HEK293 (cell line): Measurements from ENCODE around the gene ALAD.
A peak's percentile ranks its signal among the peaks of the same experiment; 100 is the strongest.

Experiments
- CTCF ChIA-PET: fragments of 350-600 bp; formaldehyde crosslinking; extraction: SDS; loops from one replicate; lab custom pipeline; 2021; ENCODE audit warnings: antibody characterized with exemption; lab: Yijun Ruan, JAX
- POLR2A ChIA-PET: fragments of 300-600 bp; formaldehyde crosslinking; extraction: SDS; loops from one replicate; lab custom pipeline; 2020; ENCODE audit warnings: antibody characterized with exemption, inconsistent platforms; lab: Yijun Ruan, JAX
- H3K27ac ChIP-seq: fragments of 200-500 bp; sonication (Bioruptor generic); 2 replicates; pipeline ENCODE4 v1.5.1; 2014; ENCODE audit warnings: low read depth, low read length, control low read depth, inconsistent platforms; ENCODE audit errors: extremely low read depth
- H3K36me3 ChIP-seq, 2 experiments: fragments of 200-500 bp in 1 of 2; sonication (Bioruptor generic) in 1 of 2; 1 replicate in 1 of 2; 2 replicates in 1 of 2; pipeline ENCODE4 v1.5.1; 2014 to 2017; ENCODE audit warnings: inconsistent platforms in 2 of 2, low read length in 2 of 2; ENCODE audit not compliant: control insufficient read depth in 2 of 2, insufficient read depth in 1 of 2
- H3K4me1 ChIP-seq: fragments of 200-500 bp; sonication (Bioruptor generic); 2 replicates; pipeline ENCODE4 v1.5.1; 2014; ENCODE audit warnings: mild to moderate bottlenecking, low read length, inconsistent platforms; ENCODE audit not compliant: control insufficient read depth, insufficient read depth
- H3K4me3 ChIP-seq: 2 replicates; pipeline ENCODE4 v1.5.1; 2011; ENCODE audit warnings: low read depth, mild to moderate bottlenecking, control low read depth, low read length, moderate library complexity
- H3K9me3 ChIP-seq: fragments of 200-500 bp; sonication (Bioruptor generic); 2 replicates; pipeline ENCODE4 v1.5.1; 2014; ENCODE audit warnings: low read depth, low read length, inconsistent platforms; ENCODE audit not compliant: control insufficient read depth, insufficient read depth
- CTCF ChIP-seq: fragments of 450-650 bp; formaldehyde crosslinking; IDR thresholded peaks from 2 replicates; pipeline ENCODE4 v1.5.1; 2016; ENCODE audit warnings: missing biosample characterization, missing genetic modification characterization
- HIC1 ChIP-seq: fragments of 450-650 bp; formaldehyde crosslinking; IDR thresholded peaks from 2 replicates; pipeline ENCODE4 v1.5.1; 2016; ENCODE audit warnings: missing biosample characterization, missing genetic modification characterization
- IKZF3 ChIP-seq: fragments of 450-650 bp; IDR thresholded peaks from 2 replicates; pipeline ENCODE4 v1.5.0; 2018; ENCODE audit warnings: missing biosample characterization, mild to moderate bottlenecking, missing genetic modification characterization, moderate library complexity
- KLF8 ChIP-seq: fragments of 450-650 bp; formaldehyde crosslinking; IDR thresholded peaks from 2 replicates; pipeline ENCODE4 v1.5.1; 2016; ENCODE audit warnings: missing biosample characterization, missing genetic modification characterization
- SP3 ChIP-seq: fragments of 450-650 bp; formaldehyde crosslinking; IDR thresholded peaks from 2 replicates; pipeline ENCODE4 v1.5.1; 2016; ENCODE audit warnings: missing biosample characterization, missing genetic modification characterization
- ZBTB1 ChIP-seq: fragments of 450-650 bp; formaldehyde crosslinking; IDR thresholded peaks from 2 replicates; pipeline ENCODE4 v1.5.1; 2016; ENCODE audit warnings: missing biosample characterization, missing genetic modification characterization
- ZBTB11 ChIP-seq: fragments of 450-650 bp; formaldehyde crosslinking; conservative IDR thresholded peaks from 2 replicates; pipeline ENCODE4 v1.5.1; 2016; ENCODE audit warnings: low read depth, missing biosample characterization, missing genetic modification characterization
- ZBTB26 ChIP-seq: fragments of 450-650 bp; formaldehyde crosslinking; optimal IDR thresholded peaks from 2 replicates; pipeline ENCODE3; 2016; ENCODE audit warnings: missing biosample characterization, mild to moderate bottlenecking, missing genetic modification characterization
- ZBTB48 ChIP-seq: fragments of 450-650 bp; formaldehyde crosslinking; IDR thresholded peaks from 2 replicates; pipeline ENCODE4 v1.5.1; 2016; ENCODE audit warnings: missing biosample characterization, missing genetic modification characterization
- ZNF18 ChIP-seq: fragments of 450-650 bp; formaldehyde crosslinking; IDR thresholded peaks from 2 replicates; pipeline ENCODE4 v1.5.1; 2016; ENCODE audit warnings: missing biosample characterization, missing genetic modification characterization
- ZNF2 ChIP-seq: fragments of 450-650 bp; formaldehyde crosslinking; IDR thresholded peaks from 2 replicates; pipeline ENCODE4 v1.5.1; 2016; ENCODE audit warnings: missing biosample characterization, missing genetic modification characterization
- ZNF211 ChIP-seq: fragments of 450-650 bp; formaldehyde crosslinking; IDR thresholded peaks from 2 replicates; pipeline ENCODE4 v1.5.1; 2016; ENCODE audit warnings: low read depth, missing biosample characterization, missing genetic modification characterization
- ZNF24 ChIP-seq: fragments of 450-650 bp; formaldehyde crosslinking; IDR thresholded peaks from 2 replicates; pipeline ENCODE4 v1.5.1; 2016; ENCODE audit warnings: missing biosample characterization, missing genetic modification characterization
- ZNF341 ChIP-seq: fragments of 450-650 bp; formaldehyde crosslinking; IDR thresholded peaks from 2 replicates; pipeline ENCODE4; 2016; ENCODE audit warnings: low read depth, missing biosample characterization, missing genetic modification characterization
- ZNF426 ChIP-seq: fragments of 450-650 bp; formaldehyde crosslinking; IDR thresholded peaks from 2 replicates; pipeline ENCODE4 v1.5.1; 2017; ENCODE audit warnings: missing biosample characterization, missing genetic modification characterization, mild to moderate bottlenecking, inconsistent platforms, moderate library complexity
- ZNF449 ChIP-seq: fragments of 450-650 bp; formaldehyde crosslinking; IDR thresholded peaks from 2 replicates; pipeline ENCODE4 v1.5.1; 2017; ENCODE audit warnings: missing biosample characterization, mild to moderate bottlenecking, missing genetic modification characterization, moderate library complexity
- ZNF513 ChIP-seq: fragments of 450-650 bp; IDR thresholded peaks from 2 replicates; pipeline ENCODE4 v1.5.1; 2018; ENCODE audit warnings: missing biosample characterization, missing genetic modification characterization
- ZNF707 ChIP-seq: fragments of 450-650 bp; formaldehyde crosslinking; IDR thresholded peaks from 2 replicates; pipeline ENCODE4 v1.5.1; 2016; ENCODE audit warnings: missing biosample characterization, missing genetic modification characterization
- ZNF76 ChIP-seq: fragments of 450-650 bp; formaldehyde crosslinking; IDR thresholded peaks from 2 replicates; pipeline ENCODE4; 2016; ENCODE audit warnings: low read depth, missing biosample characterization, missing genetic modification characterization, borderline replicate concordance
- ZSCAN5A ChIP-seq: fragments of 450-650 bp; formaldehyde crosslinking; IDR thresholded peaks from 2 replicates; pipeline ENCODE4 v1.5.1; 2016; ENCODE audit warnings: missing biosample characterization, missing genetic modification characterization

Gene ALAD

GRCh38 chr9:113340011-113340699 is 60.9 kb downstream of the ALAD start, which contains the start of gene WDR31:
Gene WDR31 (minus strand): TSS chr9:113340275. CDS start chr9:113332022, 8,253 bp downstream.
- Histone ChIP-seq H3K4me3 (peak within 1 kb of the TSS; percentile 82), H3K9me3 (no peaks in the 10 kb centered on the region), H3K36me3 (no peaks in the 10 kb centered on the region), H3K27ac (peak within 1 kb of the TSS; percentile 57), H3K4me1 (0 out of 2 replicates have a peak, but pooled peaks cover 4% of the 10 kb centered on the region)
- ChIA-PET CTCF (interaction anchor here (0.5 to 1.8 kb wide), 10 partner anchors 10 to 342 kb away, joined by 3 to 7 read pairs (median 4); partner anchors contain the start of genes ALAD, C9orf43, CDC26 and POLE3), POLR2A (interaction anchor here (0.7 to 2.8 kb wide), 20 partner anchors 9 to 283 kb away, joined by 3 to 22 read pairs (median 7); partner anchors contain the start of genes ALAD, BSPRY, C9orf43 and CDC26)
- TF ChIP-seq ZBTB11: peak; percentile 99
- peak; percentile 20; the same call in 1 of the 2 replicates for TF ChIP-seq ZNF449 (tag by site-specific recombination)
- peak; percentile 82; the same call in 1 of the 2 replicates for TF ChIP-seq ZNF24
- peak; percentile 83; the same call in 1 of the 2 replicates for TF ChIP-seq ZSCAN5A (tag by site-specific recombination)
- TF ChIP-seq ZBTB1 (tag by site-specific recombination): 0 out of 2 replicates have a peak, but pooled peaks have one; percentile 20
- peak; percentile 83; the same call in 1 of the 2 replicates for TF ChIP-seq ZNF2 (tag by site-specific recombination)
- TF ChIP-seq ZNF513: no peak
- TF ChIP-seq ZNF211 (tag by site-specific recombination): no peak
- TF ChIP-seq SP3 (tag by site-specific recombination): peak; percentile 92
- 0 out of 2 replicates have a peak, but pooled peaks have one; percentile 18 for TF ChIP-seq CTCF (tag by site-specific recombination)
- peak; percentile 77 for TF ChIP-seq ZNF76 (tag by site-specific recombination)
- peak; percentile 85 for TF ChIP-seq ZBTB26
- TF ChIP-seq ZBTB48 (tag by site-specific recombination): 0 out of 2 replicates have a peak, but pooled peaks have one; percentile 60
- peak; percentile 99 for TF ChIP-seq ZNF341 (tag by site-specific recombination)
- no peak for TF ChIP-seq ZNF426 (tag by site-specific recombination)
- TF ChIP-seq IKZF3 (tag by site-specific recombination): peak; percentile 81
- TF ChIP-seq KLF8: peak; percentile 96
- TF ChIP-seq HIC1 (tag by site-specific recombination): peak; percentile 90
- peak; percentile 87 for TF ChIP-seq ZNF18 (tag by site-specific recombination)
- no peak for TF ChIP-seq ZNF707 (tag by site-specific recombination)
